Neural progenitor cell (in vitro differentiated cells): ENCODE measurements around the gene DOCK9. TPM values are rescaled to one million over a fixed set of nuclear protein-coding genes. Genes with fewer than 3 reads are reported as not detected.
A peak's percentile ranks its signal among the peaks of the same experiment; 100 is the strongest.

Experiments used
- DNase-seq: peaks from one replicate; pipeline ENCODE4 v3.0.0-alpha.2; 2016; ENCODE audit warnings: low spot score
- H2AFZ ChIP-seq: fragments of 200-600 bp; sonication (generic); replicated peaks from 2 replicates; pipeline ENCODE4 v1.6.1; 2016; ENCODE audit warnings: antibody characterized with exemption
- H3F3A ChIP-seq: fragments of 200-600 bp; sonication (generic); 2 replicates; pipeline ENCODE4 v1.6.1; 2016; ENCODE audit warnings: antibody characterized with exemption, low read depth
- H3K27ac ChIP-seq: fragments of 200-600 bp; sonication (generic); 2 replicates; pipeline ENCODE4 v1.5.1; 2016; ENCODE audit warnings: mild to moderate bottlenecking
- H3K27me3 ChIP-seq: fragments of 200-600 bp; sonication (generic); 2 replicates; pipeline ENCODE4 v1.6.1; 2016; ENCODE audit warnings: mild to moderate bottlenecking, moderate library complexity
- H3K36me3 ChIP-seq: fragments of 200-600 bp; sonication (generic); 2 replicates; pipeline ENCODE4 v1.5.1; 2016
- H3K4me1 ChIP-seq: fragments of 200-600 bp; sonication (generic); 2 replicates; pipeline ENCODE4 v1.6.1; 2016; ENCODE audit warnings: mixed run types
- H3K4me2 ChIP-seq: fragments of 200-600 bp; sonication (generic); 2 replicates; pipeline ENCODE4 v1.6.1; 2016
- H3K4me3 ChIP-seq: fragments of 200-600 bp; sonication (generic); 2 replicates; pipeline ENCODE4 v1.5.1; 2016
- H3K79me2 ChIP-seq: fragments of 200-600 bp; sonication (generic); 2 replicates; pipeline ENCODE4 v1.6.1; 2016; ENCODE audit warnings: low read depth
- H3K9ac ChIP-seq: fragments of 200-600 bp; sonication (generic); 2 replicates; pipeline ENCODE4 v1.6.1; 2016
- H3K9me3 ChIP-seq: fragments of 200-600 bp; sonication (generic); 2 replicates; pipeline ENCODE4 v1.5.1; 2016; ENCODE audit warnings: low read depth
- H4K20me1 ChIP-seq: fragments of 200-600 bp; sonication (generic); 2 replicates; pipeline ENCODE4 v1.6.1; 2016; ENCODE audit warnings: low read depth
- H3K27ac Mint-ChIP-seq: 3 replicates; pipeline ENCODE4 v1.8.0; 2021; ENCODE audit warnings: mixed read lengths
- H3K27me3 Mint-ChIP-seq: 2 replicates; pipeline ENCODE4 v1.8.0; 2022; ENCODE audit warnings: low read depth, mild to moderate bottlenecking, inconsistent platforms, moderate library complexity, mixed read lengths; ENCODE audit not compliant: insufficient read depth
- H3K36me3 Mint-ChIP-seq: 3 replicates; pipeline ENCODE4 v1.8.0; 2021; ENCODE audit warnings: mixed read lengths
- H3K4me1 Mint-ChIP-seq: 3 replicates; pipeline ENCODE4 v1.8.0; 2021; ENCODE audit warnings: mixed read lengths
- H3K4me3 Mint-ChIP-seq: 3 replicates; pipeline ENCODE4 v1.8.0; 2021; ENCODE audit warnings: mild to moderate bottlenecking, moderate library complexity, mixed read lengths
- H3K9me3 Mint-ChIP-seq: 3 replicates; pipeline ENCODE4 v1.8.0; 2020; ENCODE audit warnings: mixed read lengths
- CTCF ChIP-seq: fragments of 200-600 bp; sonication (generic); IDR thresholded peaks from 2 replicates; pipeline ENCODE4 v1.5.1; 2017; ENCODE audit warnings: antibody characterized with exemption, mild to moderate bottlenecking
- EZH2 ChIP-seq: fragments of 200-600 bp; sonication (generic); IDR thresholded peaks from 2 replicates; pipeline ENCODE4 v1.6.1; 2017; ENCODE audit warnings: antibody characterized with exemption, mild to moderate bottlenecking, moderate library complexity
- EZH2phosphoT487 ChIP-seq: fragments of 200-600 bp; sonication (generic); IDR thresholded peaks from 2 replicates; pipeline ENCODE4 v1.6.1; 2017; ENCODE audit warnings: antibody characterized with exemption
- total RNA-seq: library from RNA; depleted of rRNA; stranded (reverse); fragments of >200 nt; gene quantifications from 2 replicates; pipeline ENCODE4 v1.2.3, GENCODE V29; 2015; ENCODE audit warnings: low replicate concordance

The DOCK9 gene
- total RNA-seq, 1 donor from 2014 or later, result 16.6 TPM

GRCh38 chr13:98848746-98849145 is 129.1 kb downstream of the DOCK9 start:
- no peaks in the 10 kb centered on the region for H4K20me1 ChIP-seq
- no peaks in the 10 kb centered on the region for H3K36me3 Mint-ChIP-seq
- H3K9ac ChIP-seq, result no peak overlapping the region
- no peaks in the 10 kb centered on the region for H3K27me3 Mint-ChIP-seq
- H3K4me1 ChIP-seq, result peaks cover 18% of the 10 kb centered on the region
- no peaks in the 10 kb centered on the region for H3K27me3 ChIP-seq
- H3K27ac ChIP-seq, result no peak overlapping the region
- no peak overlapping the region for H3K4me3 Mint-ChIP-seq
- no peaks in the 10 kb centered on the region for H3K79me2 ChIP-seq
- no peaks in the 10 kb centered on the region for H3K36me3 ChIP-seq
- DNase-seq, result no peak
- no peak overlapping the region for H2AFZ ChIP-seq
- no peak overlapping the region for H3K4me2 ChIP-seq
- H3K27ac Mint-ChIP-seq, result no peak overlapping the region
- H3K9me3 ChIP-seq, result no peaks in the 10 kb centered on the region
- no peak overlapping the region for H3K4me3 ChIP-seq
- H3K9me3 Mint-ChIP-seq, result no peaks in the 10 kb centered on the region
- H3K4me1 Mint-ChIP-seq, result peaks cover 22% of the 10 kb centered on the region
- TF ChIP-seq CTCF, result no peak
- TF ChIP-seq EZH2, result no peak
- TF ChIP-seq EZH2phosphoT487, result no peak
- no peaks in the 10 kb centered on the region for H3F3A ChIP-seq

GRCh38 chr13:98847780-98848179 is 130.1 kb downstream of the DOCK9 start:
- DNase-seq, result peak; percentile 55
- Histone ChIP-seq H3K9ac (no peak overlapping the region), H3K27me3 (no peaks in the 10 kb centered on the region), H3K4me3 (no peak overlapping the region), H3K4me2 (no peak overlapping the region), H3K27ac (no peak overlapping the region), H3F3A (no peaks in the 10 kb centered on the region), H4K20me1 (no peaks in the 10 kb centered on the region), H2AFZ (no peak overlapping the region), H3K4me1 (peaks cover 20% of the 10 kb centered on the region), H3K9me3 (no peaks in the 10 kb centered on the region), H3K79me2 (no peaks in the 10 kb centered on the region), H3K36me3 (no peaks in the 10 kb centered on the region)
- Mint-ChIP-seq H3K4me3 (no peak overlapping the region), H3K4me1 (peaks cover 30% of the 10 kb centered on the region), H3K27ac (no peak overlapping the region), H3K27me3 (no peaks in the 10 kb centered on the region), H3K36me3 (no peaks in the 10 kb centered on the region), H3K9me3 (no peaks in the 10 kb centered on the region)
- TF ChIP-seq EZH2 (no peak), EZH2phosphoT487 (no peak), CTCF (no peak)

GRCh38 chr13:98846986-98847385 is 130.9 kb downstream of the DOCK9 start:
- H3K4me2 ChIP-seq, result no peak overlapping the region
- TF ChIP-seq EZH2 (no peak), CTCF (no peak), EZH2phosphoT487 (no peak)
- no peaks in the 10 kb centered on the region for H3K9me3 ChIP-seq
- peaks cover 37% of the 10 kb centered on the region for H3K4me1 Mint-ChIP-seq
- no peak overlapping the region for H2AFZ ChIP-seq
- peaks cover 22% of the 10 kb centered on the region for H3K4me1 ChIP-seq
- no peaks in the 10 kb centered on the region for H4K20me1 ChIP-seq
- no peaks in the 10 kb centered on the region for H3K79me2 ChIP-seq
- no peaks in the 10 kb centered on the region for H3K27me3 Mint-ChIP-seq
- no peaks in the 10 kb centered on the region for H3K9me3 Mint-ChIP-seq
- no peaks in the 10 kb centered on the region for H3K27me3 ChIP-seq
- H3K4me3 ChIP-seq, result no peak overlapping the region
- H3F3A ChIP-seq, result no peaks in the 10 kb centered on the region
- H3K36me3 Mint-ChIP-seq, result no peaks in the 10 kb centered on the region
- no peak overlapping the region for H3K4me3 Mint-ChIP-seq
- DNase-seq, result no peak
- H3K9ac ChIP-seq, result no peak overlapping the region
- no peaks in the 10 kb centered on the region for H3K36me3 ChIP-seq
- no peak overlapping the region for H3K27ac ChIP-seq
- no peak overlapping the region for H3K27ac Mint-ChIP-seq

GRCh38 chr13:98846521-98846920 is 131.3 kb downstream of the DOCK9 start:
- no peak overlapping the region for H3K27ac ChIP-seq
- H3K4me3 Mint-ChIP-seq, result no peak overlapping the region
- H3K4me2 ChIP-seq, result no peak overlapping the region
- H3K9me3 Mint-ChIP-seq, result no peaks in the 10 kb centered on the region
- H3K9ac ChIP-seq, result no peak overlapping the region
- H3K4me3 ChIP-seq, result no peak overlapping the region
- peaks cover 38% of the 10 kb centered on the region for H3K4me1 Mint-ChIP-seq
- TF ChIP-seq CTCF (no peak), EZH2 (no peak), EZH2phosphoT487 (no peak)
- no peak overlapping the region for H3K27ac Mint-ChIP-seq
- no peaks in the 10 kb centered on the region for H3K27me3 ChIP-seq
- DNase-seq, result no peak
- no peaks in the 10 kb centered on the region for H3K36me3 Mint-ChIP-seq
- no peak overlapping the region for H2AFZ ChIP-seq
- H3K36me3 ChIP-seq, result no peaks in the 10 kb centered on the region
- H3F3A ChIP-seq, result no peaks in the 10 kb centered on the region
- peaks cover 22% of the 10 kb centered on the region for H3K4me1 ChIP-seq
- H4K20me1 ChIP-seq, result no peaks in the 10 kb centered on the region
- H3K9me3 ChIP-seq, result no peaks in the 10 kb centered on the region
- H3K79me2 ChIP-seq, result no peaks in the 10 kb centered on the region
- no peaks in the 10 kb centered on the region for H3K27me3 Mint-ChIP-seq
